CD4-positive, alpha-beta T cell treated with Interleukin-21 for 1 hour (primary cell): ENCODE results near the gene UGT1A4.

Source experiments
- DNase-seq: peaks from one replicate; pipeline ENCODE4 v3.0.0-alpha.2; 2020

The UGT1A4 gene

GRCh38 chr2:233814056-233814835 lies 95.7 kb downstream of the UGT1A4 start:
- no peak for DNase-seq

GRCh38 chr2:233815861-233816260 lies 97.3 kb downstream of the UGT1A4 start:
- no peak for DNase-seq

DNA sequence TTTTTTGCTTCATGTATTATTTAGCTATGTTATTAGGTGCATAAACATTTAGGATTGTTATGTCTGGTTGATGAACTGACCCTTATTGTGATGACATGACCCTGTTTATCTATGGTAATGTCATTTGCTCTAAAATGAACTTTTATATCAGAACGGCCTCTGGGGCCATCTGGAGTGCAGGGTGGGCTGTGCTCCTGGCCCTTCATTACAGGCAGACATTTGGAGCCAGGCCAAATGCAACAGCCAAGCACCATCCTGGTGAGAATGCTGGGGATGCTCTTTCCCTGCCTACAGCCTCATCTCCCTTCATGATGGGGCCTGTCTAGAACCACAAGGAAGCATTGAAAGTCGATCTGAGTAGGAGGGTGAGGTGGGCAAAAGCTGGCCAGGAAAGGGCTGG lies 97.8 kb downstream of the UGT1A4 start:
- DNase-seq = no peak

GRCh38 chr2:233816771-233817170 lies 98.2 kb downstream of the UGT1A4 start:
- no peak for DNase-seq

- no peak for DNase-seq
Observed at GRCh38 chr2:233817361-233817911, 98.9 kb downstream of the UGT1A4 start.

DNA sequence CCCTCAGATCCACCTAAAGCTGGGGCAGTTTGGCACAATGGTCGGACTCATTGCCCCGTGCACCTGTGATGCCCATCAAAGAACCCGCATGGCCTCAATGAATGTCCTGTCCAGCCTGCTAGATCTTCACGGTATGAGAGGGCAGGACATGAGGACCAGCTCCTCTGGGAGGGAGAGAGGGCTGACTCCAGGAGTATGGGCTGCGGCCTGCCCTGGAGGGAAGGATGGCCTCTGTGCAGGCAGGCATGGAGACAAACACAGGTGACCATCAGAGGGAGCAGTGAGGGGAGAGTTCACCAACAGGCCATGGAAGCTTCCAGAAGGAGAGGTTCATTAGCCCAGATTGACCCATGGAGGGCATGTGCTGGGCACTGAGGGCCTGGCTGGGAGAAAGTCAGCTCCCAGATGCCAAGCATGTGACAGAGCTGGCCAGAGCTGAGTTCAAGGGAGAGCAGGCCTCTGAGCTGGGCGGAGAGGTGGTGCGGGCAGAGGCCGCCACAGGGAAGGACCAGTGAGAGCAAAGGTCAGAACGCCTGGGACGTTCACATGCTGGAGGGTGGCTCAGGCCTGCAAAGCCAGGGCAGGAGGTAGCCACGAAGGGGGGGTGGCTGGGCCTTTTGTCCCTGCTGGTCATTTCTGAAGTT lies 99.6 kb downstream of the UGT1A4 start:
- DNase-seq = no peak

GRCh38 chr2:233818639-233819621 lies 100.4 kb downstream of the UGT1A4 start:
- no peak for DNase-seq

- DNase-seq = no peak
Observed at GRCh38 chr2:233819884-233820773, 101.6 kb downstream of the UGT1A4 start.

DNA sequence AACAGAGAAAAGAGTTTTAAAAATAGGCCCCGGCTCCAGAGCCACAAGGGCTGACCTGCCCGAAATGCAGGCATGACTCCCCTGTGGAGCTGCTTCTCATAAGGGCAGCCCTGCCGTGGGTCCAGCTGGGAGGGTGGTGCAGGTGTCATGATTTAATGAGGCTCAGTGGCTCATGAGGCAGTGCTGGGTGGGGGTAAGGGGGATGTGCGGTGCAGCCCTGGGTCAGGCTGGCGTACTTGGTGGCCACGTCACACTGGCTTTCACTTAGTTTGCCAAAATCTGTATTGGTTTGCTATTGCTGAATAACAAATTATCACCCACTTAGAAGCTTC lies 102.2 kb downstream of the UGT1A4 start:
- DNase-seq = no peak

DNA sequence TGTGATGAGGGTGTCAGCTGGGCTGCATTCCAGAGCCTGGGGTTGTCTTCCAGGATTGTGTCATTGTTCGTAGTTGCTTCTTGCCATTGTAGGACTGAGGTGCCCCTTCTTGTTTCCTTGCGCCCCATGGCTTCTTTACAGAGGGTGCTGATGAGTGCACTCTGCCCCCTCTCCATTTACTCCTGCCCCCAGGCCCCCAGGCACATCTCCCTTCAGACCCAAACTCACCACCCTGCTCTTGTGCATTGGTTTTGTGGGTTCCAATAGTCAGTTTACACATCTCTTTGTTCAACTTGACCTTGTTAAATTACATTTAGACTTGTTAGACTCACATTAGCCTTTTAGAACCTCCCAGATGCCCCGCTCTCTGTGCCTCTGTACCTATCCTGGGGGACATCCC lies 102.7 kb downstream of the UGT1A4 start:
- no peak for DNase-seq

DNA sequence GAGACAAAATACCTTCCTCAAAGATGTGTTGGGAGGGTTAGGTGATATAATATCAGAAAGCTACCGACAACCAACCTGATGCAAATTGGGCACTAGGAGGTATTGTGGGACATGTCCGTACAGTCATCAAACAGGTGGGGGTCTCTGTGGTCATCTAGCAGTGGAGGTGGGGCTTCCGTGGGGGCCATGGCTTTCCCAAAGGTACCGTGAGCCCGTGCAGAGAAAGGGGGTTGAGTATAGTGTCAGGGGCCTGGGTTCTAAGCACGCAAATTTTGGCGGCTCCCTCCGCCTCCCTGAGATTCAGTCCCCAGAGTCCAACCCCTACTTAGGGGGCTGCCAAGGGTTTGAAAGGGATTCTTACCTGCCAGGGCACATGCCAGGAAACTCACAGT lies 103.2 kb downstream of the UGT1A4 start:
- no peak for DNase-seq

DNA sequence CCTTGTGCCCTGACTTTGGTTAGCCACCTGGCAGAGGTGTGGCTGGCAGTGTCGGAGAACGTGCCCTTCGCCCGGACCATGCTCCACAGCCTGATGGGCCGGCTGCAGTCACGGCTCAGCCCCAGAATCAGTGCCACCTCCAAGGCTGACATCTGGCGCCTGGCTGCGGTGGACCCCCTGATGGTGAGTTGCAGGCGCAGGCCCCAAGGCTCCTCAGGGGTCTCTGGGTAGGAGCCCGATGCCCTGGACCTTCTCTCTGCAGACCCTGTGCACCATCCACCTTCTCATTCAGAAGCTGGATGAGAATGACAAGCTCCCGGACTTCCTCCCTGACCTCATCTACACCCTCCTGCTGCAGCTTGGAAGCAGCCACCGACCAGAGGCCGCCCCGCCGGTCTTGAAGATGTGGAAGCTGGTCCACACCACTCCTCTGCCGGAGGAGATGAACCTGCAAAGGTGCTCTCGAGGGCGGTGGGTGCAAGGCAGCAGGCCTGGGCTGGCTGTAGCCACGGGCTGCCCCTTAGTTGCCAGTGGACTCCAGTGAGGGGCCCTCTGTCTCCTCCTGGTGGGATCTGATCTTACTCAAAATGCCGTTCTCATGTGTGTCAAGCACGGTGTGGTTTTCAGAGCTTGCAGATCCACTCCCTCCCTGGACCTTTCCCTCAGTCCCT lies 103.7 kb downstream of the UGT1A4 start:
- no peak for DNase-seq
